ENCODE results near the gene ZNF418.
A peak's percentile ranks its signal among the peaks of the same experiment; 100 is the strongest.
"Not testable (repeated sequence)": the region's sequence is repeated elsewhere in the genome, so short reads cannot be mapped to it uniquely, and the experiment has no call there.

Gene ZNF418

GRCh38 chr19:57946316-57946715, 11.1 kb upstream of the ZNF418 start:
- H3K36me3 ChIP-seq (ENCODE audit: insufficient read depth, low read length), result peaks cover 30% of the 10 kb centered on the region
- no peak overlapping the region for H3K27ac ChIP-seq (ENCODE audit: low read depth, low read length)
- 93% methylated on average over 2 of the region's 2 CpGs for WGBS
- H3K9me3 ChIP-seq (ENCODE audit: insufficient read depth, low read depth, low read length), result peaks cover 30% of the 10 kb centered on the region; the same call in 1 of the 2 replicates
- H3K4me1 ChIP-seq (ENCODE audit: insufficient read depth, low read length), result peaks cover 5% of the 10 kb centered on the region; the same call in 1 of the 2 replicates
- H3K9ac ChIP-seq (ENCODE audit: low read depth, low read length), result peak overlapping the region; percentile 89
- peak overlapping the region; percentile 93 for H3K4me3 ChIP-seq (ENCODE audit: low read length)
- H3K27me3 ChIP-seq (ENCODE audit: insufficient read depth, low read length), result no peaks in the 10 kb centered on the region

GRCh38 chr19:57941593-57941992, 6.4 kb upstream of the ZNF418 start:
- peaks cover 17% of the 10 kb centered on the region; the same call in 1 of the 2 replicates for H3K9me3 ChIP-seq (ENCODE audit: insufficient read depth, low read depth, low read length)
- no peak overlapping the region for H3K4me3 ChIP-seq (ENCODE audit: low read length)
- peaks cover 5% of the 10 kb centered on the region; the same call in 1 of the 2 replicates for H3K4me1 ChIP-seq (ENCODE audit: insufficient read depth, low read length)
- H3K27ac ChIP-seq (ENCODE audit: low read depth, low read length), result no peak overlapping the region
- H3K9ac ChIP-seq (ENCODE audit: low read depth, low read length), result no peak overlapping the region
- H3K27me3 ChIP-seq (ENCODE audit: insufficient read depth, low read length), result no peaks in the 10 kb centered on the region
- 100% methylated on average over 2 of the region's 3 CpGs for WGBS
- H3K36me3 ChIP-seq (ENCODE audit: insufficient read depth, low read length), result peaks cover 44% of the 10 kb centered on the region

- WGBS, result 92% methylated on average over 12 of the region's 12 CpGs
- Histone ChIP-seq H3K27me3 (ENCODE audit: insufficient read depth, low read length) (no peaks in the 10 kb centered on the region), H3K36me3 (ENCODE audit: insufficient read depth, low read length) (peaks cover 38% of the 10 kb centered on the region), H3K27ac (ENCODE audit: low read depth, low read length) (no peak overlapping the region), H3K9me3 (ENCODE audit: insufficient read depth, low read depth, low read length) (peaks cover 22% of the 10 kb centered on the region), H3K4me1 (ENCODE audit: insufficient read depth, low read length) (no peaks in the 10 kb centered on the region), H3K9ac (ENCODE audit: low read depth, low read length) (no peak overlapping the region), H3K4me3 (ENCODE audit: low read length) (peak overlapping the region; percentile 10; the same call in 1 of the 2 replicates)
These were observed 529 bp upstream of the ZNF418 start for GRCh38 chr19:57935731-57936130.

GRCh38 chr19:57927587-57927986, 7.6 kb downstream of the ZNF418 start:
- H3K27ac ChIP-seq (ENCODE audit: low read depth, low read length), result no peak overlapping the region
- H3K9me3 ChIP-seq (ENCODE audit: insufficient read depth, low read depth, low read length), result peaks cover 61% of the 10 kb centered on the region
- H3K36me3 ChIP-seq (ENCODE audit: insufficient read depth, low read length), result peaks cover 89% of the 10 kb centered on the region
- no peak overlapping the region for H3K4me3 ChIP-seq (ENCODE audit: low read length)
- H3K4me1 ChIP-seq (ENCODE audit: insufficient read depth, low read length), result no peaks in the 10 kb centered on the region
- H3K27me3 ChIP-seq (ENCODE audit: insufficient read depth, low read length), result no peaks in the 10 kb centered on the region
- 97% methylated on average over 4 of the region's 4 CpGs for WGBS
- no peak overlapping the region for H3K9ac ChIP-seq (ENCODE audit: low read depth, low read length)

- Histone ChIP-seq H3K36me3 (ENCODE audit: insufficient read depth, low read length) (peaks cover 47% of the 10 kb centered on the region), H3K4me3 (ENCODE audit: low read length) (peak within 1 kb of the TSS; percentile 82), H3K9ac (ENCODE audit: low read depth, low read length) (peak within 1 kb of the TSS; percentile 85), H3K27ac (ENCODE audit: low read depth, low read length) (peak within 1 kb of the TSS; percentile 71)
- 1% methylated on average over 51 of the region's 51 CpGs for WGBS
- H3K4me1 ChIP-seq (ENCODE audit: insufficient read depth, low read length); H3K9me3 ChIP-seq (ENCODE audit: insufficient read depth, low read depth, low read length); H3K27me3 ChIP-seq (ENCODE audit: insufficient read depth, low read length): not testable (repeated sequence)
These were observed 18.8 kb downstream of the ZNF418 start, which contains the start of gene ZNF417 for GRCh38 chr19:57916168-57916995. Gene ZNF417 (minus strand): TSS chr19:57916592. CDS start chr19:57916411, 181 bp downstream.

GRCh38 chr19:57914531-57914930, 20.7 kb downstream of the ZNF418 start:
- 89% methylated on average over 3 of the region's 3 CpGs for WGBS
- Histone ChIP-seq H3K9ac (ENCODE audit: low read depth, low read length) (no peak overlapping the region), H3K36me3 (ENCODE audit: insufficient read depth, low read length) (peaks cover 43% of the 10 kb centered on the region), H3K27me3 (ENCODE audit: insufficient read depth, low read length) (no peaks in the 10 kb centered on the region), H3K9me3 (ENCODE audit: insufficient read depth, low read depth, low read length) (no peaks in the 10 kb centered on the region), H3K4me1 (ENCODE audit: insufficient read depth, low read length) (peaks cover 5% of the 10 kb centered on the region; the same call in 1 of the 2 replicates), H3K27ac (ENCODE audit: low read depth, low read length) (no peak overlapping the region), H3K4me3 (ENCODE audit: low read length) (no peak overlapping the region)

GRCh38 chr19:57907394-57907793, 27.8 kb downstream of the ZNF418 start:
- H3K4me3 ChIP-seq (ENCODE audit: low read length), result no peak overlapping the region

GRCh38 chr19:57905258-57905657, 29.9 kb downstream of the ZNF418 start:
- Histone ChIP-seq H3K9ac (ENCODE audit: low read depth, low read length) (no peak overlapping the region), H3K36me3 (ENCODE audit: insufficient read depth, low read length) (peaks cover 25% of the 10 kb centered on the region), H3K4me3 (ENCODE audit: low read length) (no peak overlapping the region), H3K27ac (ENCODE audit: low read depth, low read length) (no peak overlapping the region), H3K9me3 (ENCODE audit: insufficient read depth, low read depth, low read length) (no peaks in the 10 kb centered on the region), H3K4me1 (ENCODE audit: insufficient read depth, low read length) (no peaks in the 10 kb centered on the region), H3K27me3 (ENCODE audit: insufficient read depth, low read length) (no peaks in the 10 kb centered on the region)
- 97% methylated on average over 3 of the region's 6 CpGs for WGBS

More at GRCh38 chr19:57907394-57907793, 27.8 kb downstream of the ZNF418 start:
- H3K4me1 ChIP-seq (ENCODE audit: insufficient read depth, low read length), result no peaks in the 10 kb centered on the region
- H3K9me3 ChIP-seq (ENCODE audit: insufficient read depth, low read depth, low read length), result no peaks in the 10 kb centered on the region
- H3K27me3 ChIP-seq (ENCODE audit: insufficient read depth, low read length), result no peaks in the 10 kb centered on the region
- H3K27ac ChIP-seq (ENCODE audit: low read depth, low read length), result no peak overlapping the region
- no peak overlapping the region for H3K9ac ChIP-seq (ENCODE audit: low read depth, low read length)
- WGBS, result 98% methylated on average over 3 of the region's 3 CpGs
- H3K36me3 ChIP-seq (ENCODE audit: insufficient read depth, low read length), result peaks cover 40% of the 10 kb centered on the region

GRCh38 chr19:57903618-57904184, 31.5 kb downstream of the ZNF418 start:
- peaks cover 19% of the 10 kb centered on the region for H3K36me3 ChIP-seq (ENCODE audit: insufficient read depth, low read length)
- H3K4me3 ChIP-seq (ENCODE audit: low read length), result no peak overlapping the region
- no peaks in the 10 kb centered on the region for H3K9me3 ChIP-seq (ENCODE audit: insufficient read depth, low read depth, low read length)
- no peaks in the 10 kb centered on the region for H3K27me3 ChIP-seq (ENCODE audit: insufficient read depth, low read length)
- no peaks in the 10 kb centered on the region for H3K4me1 ChIP-seq (ENCODE audit: insufficient read depth, low read length)
- H3K9ac ChIP-seq (ENCODE audit: low read depth, low read length), result no peak overlapping the region
- H3K27ac ChIP-seq (ENCODE audit: low read depth, low read length), result no peak overlapping the region
- 85% methylated on average over 7 of the region's 7 CpGs for WGBS

GRCh38 chr19:57900311-57900710, 34.9 kb downstream of the ZNF418 start:
- H3K4me3 ChIP-seq (ENCODE audit: low read length), result no peak overlapping the region
- no peaks in the 10 kb centered on the region for H3K36me3 ChIP-seq (ENCODE audit: insufficient read depth, low read length)
- H3K9me3 ChIP-seq (ENCODE audit: insufficient read depth, low read depth, low read length), result no peaks in the 10 kb centered on the region
- no peak overlapping the region for H3K27ac ChIP-seq (ENCODE audit: low read depth, low read length)
- no peaks in the 10 kb centered on the region for H3K27me3 ChIP-seq (ENCODE audit: insufficient read depth, low read length)
- H3K9ac ChIP-seq (ENCODE audit: low read depth, low read length), result no peak overlapping the region
- no peaks in the 10 kb centered on the region for H3K4me1 ChIP-seq (ENCODE audit: insufficient read depth, low read length)
- WGBS, result 95% methylated on average over 5 of the region's 5 CpGs

- H3K27ac ChIP-seq (ENCODE audit: low read depth, low read length), result not testable (repeated sequence)
These were observed 44.5 kb downstream of the ZNF418 start for GRCh38 chr19:57890706-57891105.

More at GRCh38 chr19:57890706-57891105, 44.5 kb downstream of the ZNF418 start:
- 87% methylated on average over 3 of the region's 3 CpGs for WGBS
- not testable (repeated sequence) for H3K27me3 ChIP-seq (ENCODE audit: insufficient read depth, low read length); H3K4me3 ChIP-seq (ENCODE audit: low read length); H3K9ac ChIP-seq (ENCODE audit: low read depth, low read length); H3K36me3 ChIP-seq (ENCODE audit: insufficient read depth, low read length); H3K9me3 ChIP-seq (ENCODE audit: insufficient read depth, low read depth, low read length)
- peaks cover 14% of the 10 kb centered on the region for H3K4me1 ChIP-seq (ENCODE audit: insufficient read depth, low read length)
